Urinary bladder (tissue), 4 donors: Measurements from ENCODE around the gene ASIP. TPM values are rescaled to one million over a fixed set of nuclear protein-coding genes. Genes with fewer than 3 reads are reported as not detected.
A peak's percentile ranks its signal among the peaks of the same experiment; 100 is the strongest.

Experiments
- DNase-seq: peaks from one replicate; pipeline ENCODE4 v3.0.0-alpha.2; 2015; ENCODE audit errors: extremely low spot score
- H3K27ac ChIP-seq: one replicate; pipeline ENCODE4 v1.5.1; 2013; ENCODE audit warnings: low read depth, mild to moderate bottlenecking, moderate library complexity
- H3K36me3 ChIP-seq: one replicate; pipeline ENCODE4 v1.6.1; 2013; ENCODE audit warnings: mild to moderate bottlenecking, moderate library complexity; ENCODE audit not compliant: insufficient read depth
- H3K4me1 ChIP-seq: one replicate; pipeline ENCODE4 v1.6.1; 2013; ENCODE audit warnings: mild to moderate bottlenecking, moderate library complexity; ENCODE audit not compliant: insufficient read depth
- H3K4me3 ChIP-seq: one replicate; pipeline ENCODE4 v1.5.1; 2013; ENCODE audit warnings: low read depth, low read length
- WGBS: extraction: QIAGEN DNeasy Blood & Tissue Kit; methylation state at CpG from one replicate; pipeline ENCODE4 v1.1.7; 2013; 5-methylcytosine and 5-hydroxymethylcytosine counted together
- polyA plus RNA-seq: library from polyadenylated mRNA; stranded (reverse); fragments of 200-250 nt; gene quantifications from one replicate; pipeline ENCODE4 v1.2.3, GENCODE V29; 2013
- total RNA-seq: library from RNA; depleted of rRNA; stranded (reverse); fragments of >200 nt; gene quantifications from one replicate; pipeline ENCODE4 v1.2.3, GENCODE V29; 2014
- donor health status: healthy with polysubstance abuse.
- donor health status: healthy.

The ASIP gene
- total and polyA plus RNA-seq, 2 donors: 0.80 TPM; not detected in 1

GRCh38 chr20:34300809-34301586 is 59.8 kb downstream of the ASIP start:
- no peak for DNase-seq
- Histone ChIP-seq H3K27ac (no peak overlapping the region), H3K36me3 (no peaks in the 10 kb centered on the region), H3K4me3 (no peak overlapping the region), H3K4me1 (no peaks in the 10 kb centered on the region)
- WGBS: 61% methylated on average over 7 of the region's 7 CpGs

DNA sequence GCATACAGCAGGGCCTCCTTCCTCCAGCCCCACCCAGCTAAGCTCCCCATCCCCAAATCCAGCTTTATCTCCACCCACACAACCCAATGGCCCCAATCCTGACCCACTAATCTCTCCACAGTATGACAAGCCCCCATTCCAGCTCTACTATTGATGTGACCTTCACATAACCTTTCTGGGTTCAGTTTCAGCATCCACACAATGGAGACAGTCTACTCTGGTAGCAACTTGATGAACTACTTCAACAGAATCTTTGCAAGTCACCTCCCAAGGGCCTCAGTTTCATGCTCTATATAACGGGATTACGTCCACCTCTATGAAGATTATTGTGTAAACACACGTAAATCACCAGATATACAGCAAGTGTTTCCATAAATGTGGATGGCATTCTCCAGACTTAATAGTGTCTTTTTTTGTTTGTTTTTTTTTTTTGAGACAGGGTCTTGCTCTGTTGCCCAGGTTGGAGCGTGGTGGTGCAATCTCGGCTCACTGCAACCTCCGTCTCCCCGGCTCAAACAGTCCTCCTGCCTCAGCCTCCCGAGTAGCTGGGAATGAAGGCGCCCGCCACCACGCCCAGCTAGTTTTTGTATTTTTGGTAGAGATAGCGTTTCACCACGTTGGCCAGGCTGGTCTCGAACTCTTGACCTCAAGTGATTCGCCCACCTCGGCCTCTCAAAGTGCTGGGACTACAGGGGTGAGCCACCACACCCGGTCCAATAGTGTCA is 60.5 kb downstream of the ASIP start:
- no peak overlapping the region for H3K27ac ChIP-seq
- no peaks in the 10 kb centered on the region for H3K36me3 ChIP-seq
- H3K4me3 ChIP-seq: no peak overlapping the region
- no peaks in the 10 kb centered on the region for H3K4me1 ChIP-seq
- WGBS: 86% methylated on average over 17 of the region's 17 CpGs
- no peak for DNase-seq

DNA sequence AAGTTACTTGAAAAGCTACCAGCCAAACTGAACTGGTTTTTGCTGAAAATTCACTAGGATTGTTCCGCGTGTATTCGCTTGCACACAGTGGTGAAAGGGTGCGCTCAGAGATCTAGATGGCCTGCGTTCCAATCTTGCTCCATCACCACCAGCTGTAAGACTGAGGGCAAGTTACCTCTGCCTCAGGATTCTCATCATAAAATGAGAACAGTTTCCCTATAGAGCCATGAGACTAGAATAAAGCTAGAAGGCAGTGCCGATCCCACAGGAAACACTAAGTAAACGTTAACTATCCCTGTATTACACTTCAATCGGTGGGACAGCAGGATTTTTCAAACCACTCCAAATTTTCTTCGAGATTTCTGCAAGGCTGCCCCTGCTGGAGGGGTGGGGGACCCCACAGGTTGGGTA is 61.1 kb downstream of the ASIP start:
- no peak overlapping the region for H3K27ac ChIP-seq
- H3K4me1 ChIP-seq: no peaks in the 10 kb centered on the region
- H3K36me3 ChIP-seq: no peaks in the 10 kb centered on the region
- WGBS: 22% methylated on average over 9 of the region's 9 CpGs
- H3K4me3 ChIP-seq: peak overlapping the region; percentile 84
- no peak for DNase-seq

- under 1% methylated on average over 79 of the region's 79 CpGs for WGBS
- no peaks in the 10 kb centered on the region for H3K36me3 ChIP-seq
- peak within 1 kb of the TSS; percentile 91 for H3K27ac ChIP-seq
- peak; percentile 89 for DNase-seq
- peak within 1 kb of the TSS; percentile 84 for H3K4me3 ChIP-seq
- H3K4me1 ChIP-seq: no peaks in the 10 kb centered on the region
Observed at GRCh38 chr20:34302723-34303533, 61.7 kb downstream of the ASIP start, which contains the start of gene AHCY. Gene AHCY (minus strand): TSS chr20:34303355. CDS start chr20:34303270, 85 bp downstream.

DNA sequence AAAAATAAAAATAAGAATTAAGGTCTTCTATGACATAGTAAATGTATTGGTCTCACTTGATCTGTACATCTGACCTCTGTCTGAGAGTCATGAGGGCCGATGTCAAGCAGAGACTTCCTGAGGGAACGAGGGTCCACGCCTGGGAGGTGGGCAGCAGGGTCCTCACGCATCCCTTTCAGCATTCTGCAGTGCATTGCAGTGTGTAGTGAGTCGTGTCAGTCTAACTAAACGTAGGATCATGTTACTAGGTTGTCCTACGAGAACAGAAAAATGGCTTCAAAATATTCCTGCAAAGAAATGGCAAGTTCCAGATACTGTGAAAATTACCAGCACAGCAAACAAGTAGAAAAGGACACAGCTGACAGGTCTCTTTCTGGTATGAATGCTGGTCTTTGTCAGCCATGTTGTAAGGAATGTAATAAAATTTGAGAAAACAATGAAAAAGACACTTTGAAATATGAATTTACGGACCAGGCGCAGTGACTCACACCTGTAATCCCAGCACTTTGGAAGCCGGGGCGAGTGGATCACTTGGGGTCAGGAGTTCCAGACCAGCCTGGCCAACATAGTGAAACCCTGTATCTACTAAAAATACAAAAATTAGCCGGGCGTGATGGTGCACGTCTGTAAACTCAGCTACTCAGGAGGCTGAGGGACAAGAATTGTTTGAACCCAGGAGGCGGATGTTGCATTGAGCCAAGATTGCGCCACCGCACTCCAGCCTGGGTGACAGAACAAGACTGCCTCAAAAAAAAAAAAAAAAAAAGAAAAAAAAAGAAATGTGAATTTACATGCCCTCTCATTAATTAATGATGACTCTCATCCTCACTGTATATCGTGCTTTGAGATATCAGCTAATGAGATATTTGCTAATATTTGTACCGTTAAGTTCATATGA is 64.4 kb downstream of the ASIP start:
- DNase-seq: no peak
- H3K4me1 ChIP-seq: no peaks in the 10 kb centered on the region
- WGBS: 72% methylated on average over 19 of the region's 19 CpGs
- no peak overlapping the region for H3K4me3 ChIP-seq
- no peaks in the 10 kb centered on the region for H3K36me3 ChIP-seq
- H3K27ac ChIP-seq: no peak overlapping the region

GRCh38 chr20:34309691-34310090 is 68.5 kb downstream of the ASIP start:
- DNase-seq: no peak
- Histone ChIP-seq H3K27ac (no peak overlapping the region), H3K4me1 (no peaks in the 10 kb centered on the region), H3K36me3 (no peaks in the 10 kb centered on the region), H3K4me3 (no peak overlapping the region)
- 98% methylated on average over 3 of the region's 3 CpGs for WGBS

GRCh38 chr20:34310481-34311117 is 69.4 kb downstream of the ASIP start:
- DNase-seq: no peak

GRCh38 chr20:34311118-34312023 is 70.1 kb downstream of the ASIP start:
- no peak overlapping the region for H3K4me3 ChIP-seq
- DNase-seq: no peak

More at GRCh38 chr20:34310481-34311117, 69.4 kb downstream of the ASIP start:
- Histone ChIP-seq H3K4me1 (no peaks in the 10 kb centered on the region), H3K27ac (no peak overlapping the region), H3K4me3 (no peak overlapping the region), H3K36me3 (no peaks in the 10 kb centered on the region)
- 85% methylated on average over 19 of the region's 19 CpGs for whole genome bisulfite sequencing

DNA sequence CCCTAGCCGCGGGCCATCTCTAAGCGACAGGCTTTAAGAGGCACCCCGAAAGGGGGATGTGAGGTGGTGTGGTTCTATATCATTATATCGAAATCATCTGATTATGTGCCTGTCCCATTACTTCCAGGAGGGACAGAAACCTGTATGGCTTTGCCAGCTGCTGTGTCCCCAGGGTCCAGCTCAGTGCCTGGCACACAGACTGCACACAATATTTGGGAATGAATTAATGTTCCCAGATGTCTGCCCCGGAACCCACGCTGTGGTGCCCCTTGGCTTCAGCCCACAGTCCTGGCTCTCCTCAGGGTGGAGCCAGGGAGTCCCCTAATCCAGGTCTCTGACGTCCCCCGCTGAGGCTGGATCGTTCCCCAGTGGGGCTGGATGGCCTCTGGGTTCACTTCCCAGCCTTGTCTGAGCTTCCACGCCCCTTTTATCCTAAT is 70.8 kb downstream of the ASIP start:
- Histone ChIP-seq H3K4me3 (no peak overlapping the region), H3K27ac (no peak overlapping the region), H3K36me3 (no peaks in the 10 kb centered on the region), H3K4me1 (no peaks in the 10 kb centered on the region)
- WGBS: 19% methylated on average over 11 of the region's 11 CpGs
- DNase-seq: no peak

More at GRCh38 chr20:34311118-34312023, 70.1 kb downstream of the ASIP start:
- Histone ChIP-seq H3K4me1 (no peaks in the 10 kb centered on the region), H3K36me3 (no peaks in the 10 kb centered on the region), H3K27ac (no peak overlapping the region)
- WGBS: 16% methylated on average over 45 of the region's 45 CpGs

GRCh38 chr20:34312544-34313217 is 71.5 kb downstream of the ASIP start:
- WGBS: 11% methylated on average over 14 of the region's 14 CpGs
- H3K27ac ChIP-seq: no peak overlapping the region
- peak; percentile 51 for DNase-seq
- H3K36me3 ChIP-seq: no peaks in the 10 kb centered on the region
- no peaks in the 10 kb centered on the region for H3K4me1 ChIP-seq
- no peak overlapping the region for H3K4me3 ChIP-seq

DNA sequence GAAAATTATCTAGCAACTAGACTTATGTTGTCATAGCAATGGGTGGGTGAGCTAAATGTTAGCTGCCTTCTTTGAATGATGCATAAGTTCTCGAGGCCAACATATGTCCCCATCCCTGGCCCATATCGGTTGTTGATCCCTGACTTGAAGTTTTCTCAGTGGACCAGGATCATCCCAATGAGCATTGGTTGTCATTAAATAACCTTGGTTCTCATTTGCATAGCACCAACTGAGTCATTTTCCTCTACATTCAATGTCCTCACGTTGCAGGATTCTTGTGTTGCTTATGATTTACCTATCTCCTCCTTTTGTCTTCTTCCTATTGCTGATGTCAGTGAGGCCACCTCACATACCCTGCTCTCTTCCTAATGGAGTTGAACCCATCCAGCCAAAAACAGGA is 74.0 kb downstream of the ASIP start:
- H3K27ac ChIP-seq: no peak overlapping the region
- no peaks in the 10 kb centered on the region for H3K4me1 ChIP-seq
- no peaks in the 10 kb centered on the region for H3K36me3 ChIP-seq
- no peak overlapping the region for H3K4me3 ChIP-seq
- WGBS: 85% methylated on average over 3 of the region's 3 CpGs
- DNase-seq: no peak
